HG03432 (cell line): ENCODE measurements around the gene RAB7B.

Experiments
- ATAC-seq: cut with Tn5 transposase; IDR thresholded peaks from one replicate; pipeline ENCODE4 v1.9.1; 2021; ENCODE audit warnings: mild to moderate bottlenecking, moderate library complexity; ENCODE audit not compliant: unreplicated experiment

RAB7B gene

GRCh38 chr1:206023695-206024094, 20.5 kb upstream of the RAB7B start, which contains the start of gene CTSE:
CTSE (minus strand) TSS chr1:206023895; CDS start chr1:206023791, 104 bp downstream.
- ATAC-seq = no peak

- no peak for ATAC-seq
These were observed 19.6 kb upstream of the RAB7B start for GRCh38 chr1:206022766-206023165.

GRCh38 chr1:206021626-206022365, 18.6 kb upstream of the RAB7B start:
- ATAC-seq = no peak

GRCh38 chr1:206021008-206021625, 17.9 kb upstream of the RAB7B start:
- no peak for ATAC-seq

GRCh38 chr1:206020393-206021007, 17.3 kb upstream of the RAB7B start:
- ATAC-seq = no peak

GRCh38 chr1:206015071-206015470, 11.9 kb upstream of the RAB7B start:
- no peak for ATAC-seq

GRCh38 chr1:206014601-206015000, 11.4 kb upstream of the RAB7B start:
- no peak for ATAC-seq

GRCh38 chr1:206013026-206013795, 10.0 kb upstream of the RAB7B start:
- ATAC-seq = no peak

GRCh38 chr1:206012086-206012859, 9.1 kb upstream of the RAB7B start:
- peak; percentile 96 for ATAC-seq

GRCh38 chr1:206011057-206011456, 7.9 kb upstream of the RAB7B start:
- ATAC-seq = no peak

- no peak for ATAC-seq
These were observed 6.9 kb upstream of the RAB7B start for GRCh38 chr1:206010060-206010459.

- ATAC-seq = no peak
These were observed 3.8 kb upstream of the RAB7B start for GRCh38 chr1:206006946-206007345.

- no peak for ATAC-seq
These were observed 2.6 kb upstream of the RAB7B start for GRCh38 chr1:206005778-206006180.

GRCh38 chr1:206005234-206005633, 2.0 kb upstream of the RAB7B start:
- ATAC-seq = no peak

GRCh38 chr1:206004826-206005225, 1.6 kb upstream of the RAB7B start:
- ATAC-seq = no peak

GRCh38 chr1:206003854-206004800, 932 bp upstream of the RAB7B start:
- ATAC-seq = no peak

GRCh38 chr1:206002160-206002559, 1.0 kb downstream of the RAB7B start:
- ATAC-seq = no peak

GRCh38 chr1:206001476-206001888, 1.7 kb downstream of the RAB7B start:
- ATAC-seq = no peak

- ATAC-seq = no peak
These were observed 2.4 kb downstream of the RAB7B start for GRCh38 chr1:206000641-206001339.
